Neuron (in vitro differentiated cells): ENCODE results near the gene MSTN.
"Not testable (repeated sequence)": the region's sequence is repeated elsewhere in the genome, so short reads cannot be mapped to it uniquely, and the experiment has no call there.

Experiments used
- H2AFZ ChIP-seq: one replicate; pipeline ENCODE4 v1.6.1; 2013; ENCODE audit warnings: low read depth, mild to moderate bottlenecking, inconsistent platforms, low read length, moderate library complexity
- H3K27me3 ChIP-seq: one replicate; pipeline ENCODE4 v1.6.1; 2013; ENCODE audit warnings: low read length; ENCODE audit not compliant: insufficient read depth
- H3K36me3 ChIP-seq: one replicate; pipeline ENCODE4 v1.6.1; 2013; ENCODE audit warnings: low read length; ENCODE audit not compliant: insufficient read depth
- H3K4me1 ChIP-seq: one replicate; pipeline ENCODE4 v1.6.1; 2013; ENCODE audit warnings: low read length; ENCODE audit not compliant: insufficient read depth
- H3K4me3 ChIP-seq: 2 replicates; pipeline ENCODE4 v1.5.1; 2013; ENCODE audit warnings: mild to moderate bottlenecking, low read length, moderate library complexity
- H3K9me3 ChIP-seq: one replicate; pipeline ENCODE4 v1.6.1; 2013; ENCODE audit warnings: low read length

MSTN gene

DNA sequence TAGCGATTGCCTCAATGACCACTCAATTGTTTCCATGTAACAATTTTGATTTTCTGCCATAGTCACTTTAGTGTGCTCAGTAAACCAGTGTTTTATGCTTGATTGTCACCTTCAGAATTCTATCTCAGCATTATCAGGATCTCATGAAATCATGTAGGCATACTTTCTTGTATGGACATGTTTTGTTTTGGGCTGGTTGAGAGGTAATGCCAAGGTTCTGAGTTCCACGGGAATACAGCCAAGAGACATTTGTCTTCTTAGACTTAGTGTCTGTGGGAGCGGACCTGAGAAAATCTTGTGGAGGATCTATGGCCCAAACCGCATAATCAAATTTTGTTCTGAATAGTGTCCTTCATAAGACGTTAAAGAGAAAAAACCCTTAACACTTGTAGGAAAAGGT is 10.2 kb downstream of the MSTN start:
- no peaks in the 10 kb centered on the region for H3K36me3 ChIP-seq
- H3K9me3 ChIP-seq, result no peaks in the 10 kb centered on the region
- no peaks in the 10 kb centered on the region for H3K27me3 ChIP-seq
- H3K4me3 ChIP-seq, result no peak overlapping the region
- H3K4me1 ChIP-seq, result no peaks in the 10 kb centered on the region
- no peak overlapping the region for H2AFZ ChIP-seq

DNA sequence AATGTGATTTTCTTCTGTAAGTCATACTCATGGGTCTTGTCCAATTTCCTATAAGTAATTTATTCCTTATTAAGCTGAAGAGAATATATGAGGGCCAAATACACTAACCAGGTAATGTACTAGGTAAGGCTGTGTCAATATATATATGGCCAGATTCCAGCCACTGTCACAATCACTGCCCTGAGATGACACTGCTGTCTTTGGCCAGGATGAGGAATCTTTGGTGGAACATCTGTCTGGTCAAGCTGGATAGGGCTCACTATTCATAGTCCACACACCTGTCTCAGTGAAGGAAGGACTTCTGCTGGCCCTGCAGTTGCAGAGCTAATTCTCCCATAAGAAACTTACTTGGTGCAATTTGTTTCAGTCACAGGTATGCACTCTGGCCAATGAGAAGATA is 11.3 kb downstream of the MSTN start:
- no peaks in the 10 kb centered on the region for H3K36me3 ChIP-seq
- no peaks in the 10 kb centered on the region for H3K4me1 ChIP-seq
- H3K4me3 ChIP-seq, result no peak overlapping the region
- H2AFZ ChIP-seq, result no peak overlapping the region
- no peaks in the 10 kb centered on the region for H3K9me3 ChIP-seq
- no peaks in the 10 kb centered on the region for H3K27me3 ChIP-seq

GRCh38 chr2:190050001-190050400 is 12.5 kb downstream of the MSTN start:
- no peaks in the 10 kb centered on the region for H3K9me3 ChIP-seq
- H2AFZ ChIP-seq, result no peak overlapping the region
- no peak overlapping the region for H3K4me3 ChIP-seq
- no peaks in the 10 kb centered on the region for H3K36me3 ChIP-seq
- H3K27me3 ChIP-seq, result no peaks in the 10 kb centered on the region
- H3K4me1 ChIP-seq, result no peaks in the 10 kb centered on the region

GRCh38 chr2:190044866-190045265 is 17.7 kb downstream of the MSTN start:
- H3K27me3 ChIP-seq, result no peaks in the 10 kb centered on the region
- no peaks in the 10 kb centered on the region for H3K4me1 ChIP-seq
- no peaks in the 10 kb centered on the region for H3K36me3 ChIP-seq
- no peak overlapping the region for H3K4me3 ChIP-seq
- H2AFZ ChIP-seq, result no peak overlapping the region
- H3K9me3 ChIP-seq, result no peaks in the 10 kb centered on the region

DNA sequence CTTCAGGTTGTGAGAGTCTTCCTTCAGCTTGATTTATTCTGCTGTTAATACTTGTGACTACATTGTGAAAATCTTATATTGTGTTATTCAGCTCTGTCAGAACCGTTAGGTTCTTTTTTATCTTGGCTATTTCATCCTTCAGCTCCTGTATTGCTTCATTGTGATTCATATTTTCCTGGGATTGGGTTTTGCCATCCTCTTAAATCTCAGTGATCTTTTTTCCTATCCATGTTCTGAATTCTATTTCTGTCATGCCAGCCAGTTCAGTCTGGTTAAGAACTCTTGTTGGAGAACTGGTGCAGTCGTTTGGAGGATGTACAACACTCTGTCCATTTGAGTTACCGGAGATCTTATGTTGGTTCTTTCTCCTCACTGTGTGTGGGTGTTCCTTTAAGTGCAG is 19.1 kb downstream of the MSTN start:
- H3K36me3 ChIP-seq, result no peaks in the 10 kb centered on the region
- no peaks in the 10 kb centered on the region for H3K4me1 ChIP-seq
- H3K27me3 ChIP-seq, result no peaks in the 10 kb centered on the region
- no peak overlapping the region for H3K4me3 ChIP-seq
- H3K9me3 ChIP-seq, result no peaks in the 10 kb centered on the region
- no peak overlapping the region for H2AFZ ChIP-seq

- Histone ChIP-seq H3K4me3 (no peak overlapping the region), H3K36me3 (no peaks in the 10 kb centered on the region), H3K4me1 (no peaks in the 10 kb centered on the region), H3K9me3 (no peaks in the 10 kb centered on the region), H2AFZ (no peak overlapping the region), H3K27me3 (no peaks in the 10 kb centered on the region)
These were observed 26.5 kb downstream of the MSTN start for GRCh38 chr2:190036071-190036470.

DNA sequence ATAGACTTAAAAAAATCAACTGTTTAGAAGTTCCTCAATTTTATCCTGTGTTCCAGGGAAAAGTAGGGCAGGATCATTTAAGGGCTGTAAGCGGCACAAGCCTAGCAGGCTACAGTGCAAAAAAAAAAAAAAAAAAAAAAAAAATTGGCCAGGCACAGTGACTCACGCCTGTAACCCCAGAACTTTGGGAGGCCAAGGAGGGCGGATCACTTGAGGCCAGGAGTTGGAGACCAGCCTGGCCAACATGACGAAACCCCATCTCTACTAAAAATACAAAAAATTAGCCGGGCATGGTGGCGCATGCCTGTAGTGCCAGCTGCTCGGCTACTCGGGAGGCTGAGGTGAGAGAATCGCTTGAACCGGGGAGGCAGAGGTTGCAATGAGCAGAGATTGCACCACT is 28.1 kb downstream of the MSTN start:
- not testable (repeated sequence) for H2AFZ ChIP-seq, H3K4me3 ChIP-seq, H3K9me3 ChIP-seq, H3K27me3 ChIP-seq, H3K4me1 ChIP-seq, H3K36me3 ChIP-seq

- Histone ChIP-seq H3K36me3 (no peaks in the 10 kb centered on the region), H2AFZ (no peak overlapping the region), H3K4me1 (no peaks in the 10 kb centered on the region), H3K9me3 (no peaks in the 10 kb centered on the region), H3K27me3 (no peaks in the 10 kb centered on the region), H3K4me3 (no peak overlapping the region)
These were observed 30.4 kb downstream of the MSTN start for GRCh38 chr2:190031969-190032618.

- Histone ChIP-seq H3K4me1 (no peaks in the 10 kb centered on the region), H3K4me3 (no peak overlapping the region), H3K36me3 (no peaks in the 10 kb centered on the region), H3K9me3 (no peaks in the 10 kb centered on the region), H3K27me3 (no peaks in the 10 kb centered on the region), H2AFZ (no peak overlapping the region)
These were observed 38.7 kb downstream of the MSTN start for GRCh38 chr2:190023860-190024259.

DNA sequence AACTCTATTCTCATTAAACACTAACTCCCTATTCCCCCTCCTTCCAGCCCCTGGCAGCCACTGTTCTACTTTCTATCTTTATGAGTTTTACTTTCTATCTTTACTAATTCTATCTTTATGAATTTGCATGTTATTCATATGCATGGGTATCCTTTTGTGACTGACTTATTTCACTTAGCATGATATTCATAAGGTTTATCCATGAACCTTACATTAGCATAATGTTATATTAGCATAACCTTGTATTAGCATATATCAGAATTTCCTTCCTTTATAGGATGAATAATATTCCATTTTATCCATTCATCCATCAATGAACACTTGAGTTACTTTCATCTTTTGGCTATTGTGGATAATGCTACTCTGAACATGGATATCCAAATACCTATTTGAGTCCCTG is 41.8 kb downstream of the MSTN start:
- Histone ChIP-seq H3K36me3 (no peaks in the 10 kb centered on the region), H2AFZ (no peak overlapping the region), H3K4me3 (no peak overlapping the region), H3K4me1 (no peaks in the 10 kb centered on the region), H3K27me3 (no peaks in the 10 kb centered on the region), H3K9me3 (no peaks in the 10 kb centered on the region)

DNA sequence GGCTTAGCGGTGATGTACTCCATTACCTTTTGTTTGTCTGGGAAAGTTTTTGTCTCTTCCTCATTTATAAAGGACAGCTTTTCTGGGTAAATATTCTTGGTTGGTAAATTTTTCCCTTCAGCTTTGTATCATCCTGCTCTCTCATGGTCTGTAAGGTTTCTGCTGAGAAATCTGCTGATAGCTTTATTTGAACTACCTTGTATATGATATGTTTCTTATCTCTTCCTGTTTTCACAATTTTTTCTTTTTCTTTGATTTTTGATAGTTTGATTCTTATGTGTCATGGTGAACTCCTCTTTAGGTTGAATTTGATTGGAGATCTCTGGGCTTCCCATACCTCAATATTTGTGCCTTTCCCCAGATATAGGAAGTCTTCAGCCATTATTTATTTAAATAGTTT is 44.7 kb downstream of the MSTN start:
- Histone ChIP-seq H3K4me3 (no peak overlapping the region), H3K27me3 (no peaks in the 10 kb centered on the region), H3K4me1 (no peaks in the 10 kb centered on the region), H2AFZ (no peak overlapping the region), H3K9me3 (peaks cover 5% of the 10 kb centered on the region), H3K36me3 (no peaks in the 10 kb centered on the region)

DNA sequence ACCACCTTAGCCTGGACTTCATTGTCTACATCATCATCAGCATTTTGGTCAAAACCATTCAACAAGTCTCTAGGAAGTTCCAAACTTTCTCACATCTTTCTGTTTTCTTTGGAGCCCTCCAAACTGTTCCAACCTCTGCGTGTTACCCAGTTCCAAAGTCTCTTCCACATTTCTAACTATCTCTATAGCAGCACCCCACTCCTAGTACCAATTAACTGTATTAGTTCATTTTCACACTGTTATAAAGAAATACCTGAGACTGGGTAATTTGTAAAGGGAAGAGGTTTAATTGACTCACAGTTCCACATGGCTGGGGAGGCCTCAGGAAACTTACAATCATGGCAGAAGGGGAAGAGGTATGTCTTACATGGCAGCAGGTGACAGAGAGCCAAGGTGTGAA is 46.6 kb downstream of the MSTN start:
- not testable (repeated sequence) for H3K36me3 ChIP-seq, H3K9me3 ChIP-seq, H3K27me3 ChIP-seq, H3K4me1 ChIP-seq, H2AFZ ChIP-seq, H3K4me3 ChIP-seq
